GM19467 (cell line): ENCODE results near the gene ARSG.
"Not testable (repeated sequence)": the region's sequence is repeated elsewhere in the genome, so short reads cannot be mapped to it uniquely, and the experiment has no call there.

Source experiments
- ATAC-seq: cut with Tn5 transposase; IDR thresholded peaks from one replicate; pipeline ENCODE4 v1.9.1; 2021; ENCODE audit warnings: mild to moderate bottlenecking, moderate library complexity; ENCODE audit not compliant: unreplicated experiment

ARSG gene

GRCh38 chr17:68276339-68276738 is 15.0 kb upstream of the ARSG start:
- not testable (repeated sequence) for ATAC-seq

GRCh38 chr17:68277807-68278206 is 13.5 kb upstream of the ARSG start:
- ATAC-seq = no peak

GRCh38 chr17:68281965-68282364 is 9.3 kb upstream of the ARSG start:
- not testable (repeated sequence) for ATAC-seq

GRCh38 chr17:68288375-68288774 is 2.9 kb upstream of the ARSG start:
- ATAC-seq = no peak

GRCh38 chr17:68288804-68289203 is 2.5 kb upstream of the ARSG start:
- ATAC-seq = no peak

GRCh38 chr17:68289473-68289872 is 1.8 kb upstream of the ARSG start:
- ATAC-seq = no peak

- ATAC-seq = no peak
Measured at GRCh38 chr17:68289936-68290267, 1.4 kb upstream of the ARSG start.

- ATAC-seq = no peak
Measured at GRCh38 chr17:68290268-68290954, 884 bp upstream of the ARSG start.

- peak; percentile 52 for ATAC-seq
Measured at GRCh38 chr17:68291836-68292688, 767 bp downstream of the ARSG start.

GRCh38 chr17:68292689-68293040 is 1.4 kb downstream of the ARSG start:
- no peak for ATAC-seq

GRCh38 chr17:68293490-68294195 is 2.3 kb downstream of the ARSG start:
- ATAC-seq = no peak

- no peak for ATAC-seq
Measured at GRCh38 chr17:68294196-68294555, 2.9 kb downstream of the ARSG start.

GRCh38 chr17:68294617-68295016 is 3.3 kb downstream of the ARSG start:
- ATAC-seq = no peak

- no peak for ATAC-seq
Measured at GRCh38 chr17:68295086-68295485, 3.8 kb downstream of the ARSG start.

GRCh38 chr17:68296217-68297191 is 5.2 kb downstream of the ARSG start:
- no peak for ATAC-seq

GRCh38 chr17:68297195-68297594 is 5.9 kb downstream of the ARSG start:
- ATAC-seq = no peak

GRCh38 chr17:68298601-68299000 is 7.3 kb downstream of the ARSG start:
- no peak for ATAC-seq

GRCh38 chr17:68299817-68300216 is 8.5 kb downstream of the ARSG start:
- no peak for ATAC-seq

- no peak for ATAC-seq
Measured at GRCh38 chr17:68301438-68301959, 10.2 kb downstream of the ARSG start.

GRCh38 chr17:68302066-68302564 is 10.8 kb downstream of the ARSG start:
- no peak for ATAC-seq
